HAP-1 (cell line): ENCODE data around the gene LAMA1.

ENCODE experiments used
- DNase-seq, 2 experiments: peaks; one replicate each; pipeline ENCODE4 v3.0.0-alpha.2; 2016 to 2020; ENCODE audit warnings: low spot score in 2 of 2
- H3K27me3 ChIP-seq: fragments of 250-450 bp; sonication (Bioruptor Pico); 2 replicates; pipeline ENCODE4 v1.5.1; 2020; ENCODE audit warnings: low read depth, mild to moderate bottlenecking, moderate library complexity
- H3K36me3 ChIP-seq: fragments of 250-450 bp; sonication (Bioruptor Pico); replicated peaks from 2 replicates; pipeline ENCODE4 v1.5.1; 2020; ENCODE audit warnings: mild to moderate bottlenecking
- H3K4me1 ChIP-seq: fragments of 250-450 bp; sonication (Bioruptor Pico); 2 replicates; pipeline ENCODE4 v1.5.1; 2020; ENCODE audit warnings: mild to moderate bottlenecking
- H3K4me3 ChIP-seq: fragments of 250-450 bp; sonication (Bioruptor Pico); 2 replicates; pipeline ENCODE4 v1.5.1; 2020; ENCODE audit warnings: mild to moderate bottlenecking, moderate library complexity
- H3K9me3 ChIP-seq: fragments of 250-450 bp; sonication (Bioruptor Pico); 2 replicates; pipeline ENCODE4 v1.5.1; 2020; ENCODE audit warnings: mild to moderate bottlenecking, moderate library complexity
- in situ Hi-C: fragments of 300-500 bp; cut with MboI; formaldehyde crosslinking; loops from 3 replicates; pipeline ENCODE4 v1.14.3; 2020; ENCODE audit warnings: low sequenced_read_pairs, inconsistent platforms, mixed read lengths

LAMA1 gene

DNA sequence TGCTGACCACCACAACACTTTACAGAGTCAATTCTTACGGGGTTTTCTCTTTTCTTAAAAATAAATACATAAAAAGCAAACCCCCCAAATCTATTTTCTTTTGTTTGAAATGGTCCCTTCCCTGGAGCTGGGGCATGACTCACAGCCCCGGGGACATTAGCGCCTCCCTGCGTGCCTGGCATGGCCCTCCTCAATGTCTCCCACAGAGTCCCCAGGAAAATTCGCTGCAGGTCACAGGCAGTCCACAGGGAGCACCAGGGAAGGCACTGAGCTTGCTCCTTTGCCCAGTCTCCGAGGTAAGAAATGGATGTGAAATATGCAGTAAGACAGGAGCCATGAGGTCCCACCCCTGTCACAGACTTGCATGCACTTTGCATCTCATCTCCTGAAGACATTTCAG, 142.5 kb downstream of the LAMA1 start:
- in situ Hi-C loops = loop anchor here (25.0 kb wide), 1 partner anchor 112 kb away; no protein-coding TSS in a partner anchor
- Histone ChIP-seq H3K4me3 (no peak overlapping the region), H3K4me1 (no peaks in the 10 kb centered on the region), H3K9me3 (no peaks in the 10 kb centered on the region), H3K27me3 (no peaks in the 10 kb centered on the region), H3K36me3 (no peaks in the 10 kb centered on the region)
- DNase-seq = no peak

- Histone ChIP-seq H3K4me3 (no peak overlapping the region), H3K9me3 (no peaks in the 10 kb centered on the region), H3K27me3 (no peaks in the 10 kb centered on the region), H3K36me3 (no peaks in the 10 kb centered on the region), H3K4me1 (no peaks in the 10 kb centered on the region)
- in situ Hi-C loops = no loop called here
- no peak for DNase-seq
Observed at GRCh38 chr18:6971823-6972478, 145.6 kb downstream of the LAMA1 start.

- no peaks in the 10 kb centered on the region for H3K4me1 ChIP-seq
- in situ Hi-C loops = no loop called here
- no peaks in the 10 kb centered on the region for H3K36me3 ChIP-seq
- H3K9me3 ChIP-seq = no peaks in the 10 kb centered on the region
- no peak overlapping the region for H3K4me3 ChIP-seq
- no peak for DNase-seq
- H3K27me3 ChIP-seq = no peaks in the 10 kb centered on the region
Observed at GRCh38 chr18:6963452-6964097, 154.0 kb downstream of the LAMA1 start.

GRCh38 chr18:6962571-6963451, 154.8 kb downstream of the LAMA1 start:
- Histone ChIP-seq H3K36me3 (no peaks in the 10 kb centered on the region), H3K4me1 (no peaks in the 10 kb centered on the region), H3K27me3 (no peaks in the 10 kb centered on the region), H3K9me3 (no peaks in the 10 kb centered on the region), H3K4me3 (no peak overlapping the region)
- in situ Hi-C loops = no loop called here
- no peak for DNase-seq

- Histone ChIP-seq H3K36me3 (no peaks in the 10 kb centered on the region), H3K9me3 (no peaks in the 10 kb centered on the region), H3K4me1 (no peaks in the 10 kb centered on the region), H3K4me3 (no peak overlapping the region), H3K27me3 (no peaks in the 10 kb centered on the region)
- no peak for DNase-seq
- in situ Hi-C loops = no loop called here
Observed at GRCh38 chr18:6961331-6961730, 156.3 kb downstream of the LAMA1 start.

- no peak overlapping the region for H3K4me3 ChIP-seq
- H3K27me3 ChIP-seq = no peaks in the 10 kb centered on the region
- no peaks in the 10 kb centered on the region for H3K36me3 ChIP-seq
- no peaks in the 10 kb centered on the region for H3K9me3 ChIP-seq
- in situ Hi-C loops = no loop called here
- no peak for DNase-seq
- no peaks in the 10 kb centered on the region for H3K4me1 ChIP-seq
Observed at GRCh38 chr18:6960656-6961055, 156.9 kb downstream of the LAMA1 start.

DNA sequence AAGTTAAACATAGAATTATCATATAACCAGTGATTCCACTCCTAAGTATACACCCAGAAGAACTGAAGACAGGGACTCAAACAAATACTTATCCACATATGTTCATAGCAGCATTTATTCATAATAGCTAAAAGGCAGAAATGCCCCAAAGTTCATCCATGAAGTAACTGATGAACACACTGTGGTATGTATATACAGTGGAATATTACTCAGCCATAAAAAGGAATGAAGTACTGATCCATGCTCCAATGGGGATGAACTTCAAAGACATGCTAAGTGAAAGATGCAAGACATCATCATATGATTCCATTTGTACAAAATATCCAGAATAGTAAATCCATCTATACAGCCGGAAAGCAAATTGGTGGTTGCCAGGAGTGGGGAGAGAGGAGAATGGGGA, 157.5 kb downstream of the LAMA1 start:
- in situ Hi-C loops = no loop called here
- Histone ChIP-seq H3K27me3 (no peaks in the 10 kb centered on the region), H3K36me3 (no peaks in the 10 kb centered on the region), H3K4me1 (no peaks in the 10 kb centered on the region), H3K9me3 (no peaks in the 10 kb centered on the region), H3K4me3 (no peak overlapping the region)
- no peak for DNase-seq

- Histone ChIP-seq H3K4me3 (no peak overlapping the region), H3K27me3 (no peaks in the 10 kb centered on the region), H3K9me3 (no peaks in the 10 kb centered on the region), H3K36me3 (no peaks in the 10 kb centered on the region), H3K4me1 (no peaks in the 10 kb centered on the region)
- in situ Hi-C loops = no loop called here
- DNase-seq = no peak
Observed at GRCh38 chr18:6959110-6959509, 158.5 kb downstream of the LAMA1 start.

- no peaks in the 10 kb centered on the region for H3K27me3 ChIP-seq
- no peak overlapping the region for H3K4me3 ChIP-seq
- H3K9me3 ChIP-seq = 0 out of 2 replicates have a peak, but pooled peaks cover 3% of the 10 kb centered on the region
- in situ Hi-C loops = no loop called here
- H3K36me3 ChIP-seq = no peaks in the 10 kb centered on the region
- no peaks in the 10 kb centered on the region for H3K4me1 ChIP-seq
- DNase-seq = no peak
Observed at GRCh38 chr18:6956999-6957398, 160.6 kb downstream of the LAMA1 start.

DNA sequence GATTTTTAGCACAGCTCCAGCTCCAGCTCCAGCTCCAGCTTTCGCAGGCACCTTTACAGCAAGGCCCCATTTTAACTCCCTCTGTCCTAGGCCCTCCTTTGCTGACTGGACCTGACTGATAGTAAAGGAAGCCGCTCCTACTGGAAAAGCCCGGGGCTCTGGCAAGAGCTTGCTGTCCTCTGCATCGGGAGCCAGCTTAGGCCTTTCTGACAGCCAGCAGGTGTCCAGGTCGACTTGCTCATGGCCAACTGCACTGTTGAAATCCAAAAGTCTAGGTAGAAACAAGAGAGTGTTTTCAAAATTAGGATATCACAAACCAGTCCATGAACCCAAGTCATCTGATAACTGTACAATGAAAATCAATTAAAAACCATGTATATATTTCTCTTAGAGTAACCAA, 161.1 kb downstream of the LAMA1 start:
- H3K27me3 ChIP-seq = no peaks in the 10 kb centered on the region
- DNase-seq = no peak
- 0 out of 2 replicates have a peak, but pooled peaks cover 3% of the 10 kb centered on the region for H3K9me3 ChIP-seq
- no peaks in the 10 kb centered on the region for H3K4me1 ChIP-seq
- H3K4me3 ChIP-seq = no peak overlapping the region
- in situ Hi-C loops = no loop called here
- H3K36me3 ChIP-seq = no peaks in the 10 kb centered on the region

DNA sequence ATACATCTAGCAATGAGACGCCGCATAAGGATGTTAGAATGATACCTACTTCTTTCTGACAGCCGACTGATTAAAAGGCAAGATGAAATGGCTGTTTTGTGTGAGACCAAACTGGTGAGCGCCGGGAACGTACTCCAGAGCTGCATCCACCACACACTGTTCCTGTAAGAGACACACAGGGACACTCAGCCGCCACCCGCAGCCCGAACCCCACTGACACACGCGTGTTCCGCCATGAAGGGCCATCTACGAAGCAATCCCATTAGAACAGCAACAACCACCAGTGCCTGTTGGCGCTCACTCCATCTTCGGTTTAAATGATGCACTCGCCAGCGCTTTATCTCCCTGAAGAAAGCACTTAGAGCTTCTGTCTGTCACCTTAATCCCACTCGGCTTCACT, 162.3 kb downstream of the LAMA1 start:
- Histone ChIP-seq H3K27me3 (no peaks in the 10 kb centered on the region), H3K36me3 (no peaks in the 10 kb centered on the region), H3K4me3 (no peak overlapping the region), H3K4me1 (no peaks in the 10 kb centered on the region), H3K9me3 (0 out of 2 replicates have a peak, but pooled peaks cover 3% of the 10 kb centered on the region)
- in situ Hi-C loops = no loop called here
- DNase-seq = no peak

DNA sequence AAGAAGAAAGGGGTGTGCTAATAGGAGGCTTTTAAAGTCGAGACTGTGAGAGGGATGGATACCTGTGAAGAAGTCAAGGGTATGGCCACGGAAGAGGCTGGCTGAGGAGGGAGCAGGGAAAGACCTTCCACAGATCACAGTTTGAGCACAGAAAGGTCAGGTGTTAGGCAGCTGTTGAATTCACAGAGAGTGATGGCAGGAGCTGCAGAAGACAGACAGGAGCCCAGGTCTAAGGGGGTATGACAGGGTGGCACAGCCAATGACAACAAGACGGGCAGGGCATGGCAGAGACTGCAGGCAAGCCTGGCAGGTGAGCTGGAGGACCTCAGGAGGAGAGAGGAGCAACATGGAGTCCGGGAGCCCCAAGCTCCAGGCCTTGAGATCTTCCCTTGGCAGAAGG, 163.1 kb downstream of the LAMA1 start:
- no peaks in the 10 kb centered on the region for H3K36me3 ChIP-seq
- H3K27me3 ChIP-seq = no peaks in the 10 kb centered on the region

DNA sequence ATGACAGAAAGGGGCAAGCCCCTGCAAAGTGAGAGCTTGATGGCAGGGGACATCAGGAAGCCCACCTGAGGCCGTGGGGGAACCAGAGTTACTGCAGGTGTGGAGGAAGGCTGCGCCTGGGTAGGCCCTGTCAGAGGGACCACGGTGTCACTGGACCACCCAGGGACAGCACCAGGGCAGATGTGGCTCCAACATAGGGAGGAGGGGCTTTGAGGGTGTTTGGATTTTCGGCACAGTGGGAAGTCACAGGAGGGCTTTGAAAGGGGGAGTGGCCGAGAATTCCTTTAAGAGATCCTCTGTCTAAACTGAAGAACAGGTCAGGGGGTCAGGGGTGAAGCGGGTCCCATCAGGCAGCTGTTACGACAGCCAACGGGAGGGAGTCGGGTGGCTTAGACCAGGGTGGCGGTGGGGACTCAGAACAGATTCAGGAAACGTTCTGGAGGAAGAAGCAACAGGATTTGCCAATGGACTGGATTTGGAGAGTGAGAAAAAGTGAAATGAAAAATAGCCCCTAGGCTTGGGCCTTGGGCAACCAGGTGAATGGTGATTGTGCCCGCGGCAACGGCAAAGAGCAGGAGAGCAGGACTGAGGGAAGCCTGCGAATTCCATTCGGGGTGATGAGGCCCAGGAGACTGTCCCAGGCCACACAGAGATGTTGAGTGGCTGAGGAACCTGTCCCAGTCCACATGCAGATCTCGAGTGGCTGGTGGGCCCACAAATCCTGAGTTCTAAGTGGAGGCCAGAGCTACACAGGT, 166.1 kb downstream of the LAMA1 start:
- no peak overlapping the region for H3K4me3 ChIP-seq
- in situ Hi-C loops = no loop called here

More for the DNA sequence above, 163.1 kb downstream of the LAMA1 start:
- Histone ChIP-seq H3K9me3 (0 out of 2 replicates have a peak, but pooled peaks cover 3% of the 10 kb centered on the region), H3K4me1 (no peaks in the 10 kb centered on the region), H3K4me3 (no peak overlapping the region)
- no peak for DNase-seq
- in situ Hi-C loops = no loop called here

More for the DNA sequence above, 166.1 kb downstream of the LAMA1 start:
- Histone ChIP-seq H3K4me1 (no peaks in the 10 kb centered on the region), H3K36me3 (no peaks in the 10 kb centered on the region), H3K9me3 (0 out of 2 replicates have a peak, but pooled peaks cover 3% of the 10 kb centered on the region), H3K27me3 (no peaks in the 10 kb centered on the region)
- DNase-seq = no peak
